GM19324 (cell line): ENCODE measurements around the gene HINT2.

Experiments
- ATAC-seq: cut with Tn5 transposase; IDR thresholded peaks from one replicate; pipeline ENCODE4 v1.9.1; 2021; ENCODE audit warnings: mild to moderate bottlenecking, moderate library complexity; ENCODE audit not compliant: unreplicated experiment, low FRiP score

The HINT2 gene

GRCh38 chr9:35789541-35789940 lies 25.3 kb downstream of the HINT2 start:
- ATAC-seq = no peak

- no peak for ATAC-seq
These were observed 31.4 kb downstream of the HINT2 start for GRCh38 chr9:35783418-35783817.

- no peak for ATAC-seq
These were observed 33.8 kb downstream of the HINT2 start for GRCh38 chr9:35781066-35781465.

GRCh38 chr9:35778496-35778895 lies 36.3 kb downstream of the HINT2 start:
- ATAC-seq = no peak

GRCh38 chr9:35776018-35776417 lies 38.8 kb downstream of the HINT2 start:
- no peak for ATAC-seq

- ATAC-seq = no peak
These were observed 39.8 kb downstream of the HINT2 start for GRCh38 chr9:35774907-35775635.

- no peak for ATAC-seq
These were observed 42.9 kb downstream of the HINT2 start for GRCh38 chr9:35771943-35772342.

- ATAC-seq = no peak
These were observed 43.3 kb downstream of the HINT2 start for GRCh38 chr9:35771534-35771933.

GRCh38 chr9:35771075-35771433 lies 43.8 kb downstream of the HINT2 start:
- ATAC-seq = no peak

- ATAC-seq = no peak
These were observed 45.1 kb downstream of the HINT2 start for GRCh38 chr9:35769763-35770162.

- no peak for ATAC-seq
These were observed 47.4 kb downstream of the HINT2 start for GRCh38 chr9:35767458-35767857.

- ATAC-seq = no peak
These were observed 47.8 kb downstream of the HINT2 start for GRCh38 chr9:35766997-35767396.

- no peak for ATAC-seq
These were observed 51.0 kb downstream of the HINT2 start for GRCh38 chr9:35763803-35764202.

- ATAC-seq = no peak
These were observed 51.7 kb downstream of the HINT2 start for GRCh38 chr9:35763181-35763580.
